Osteoblast (primary cell): ENCODE measurements around the gene DYNC1H1. TPM values are rescaled to one million over a fixed set of nuclear protein-coding genes. Genes with fewer than 3 reads are reported as not detected.

Source experiments
- DNase-seq: peaks from one replicate; pipeline ENCODE4 v3.0.0; 2011; ENCODE audit warnings: low spot score, mixed read lengths; ENCODE audit not compliant: insufficient read length; ENCODE audit errors: missing footprints
- H2AFZ ChIP-seq: 2 replicates; pipeline ENCODE4 v1.6.0; 2011; ENCODE audit warnings: mild to moderate bottlenecking, low read length
- H3K27ac ChIP-seq: 2 replicates; pipeline ENCODE4 v1.5.1; 2011; ENCODE audit warnings: mild to moderate bottlenecking, low read depth, low read length, moderate library complexity
- H3K27me3 ChIP-seq: 2 replicates; pipeline ENCODE4 v1.6.0; 2012; ENCODE audit warnings: mild to moderate bottlenecking, control low read depth, inconsistent platforms, low read length, moderate library complexity; ENCODE audit not compliant: insufficient read depth
- H3K36me3 ChIP-seq: 2 replicates; pipeline ENCODE4 v1.5.1; 2011; ENCODE audit warnings: mild to moderate bottlenecking, low read length, control low read depth, moderate library complexity; ENCODE audit not compliant: insufficient read depth
- H3K4me1 ChIP-seq: 2 replicates; pipeline ENCODE4 v1.5.1; 2011; ENCODE audit warnings: mild to moderate bottlenecking, low read length, control low read depth, moderate library complexity; ENCODE audit not compliant: insufficient read depth
- H3K4me2 ChIP-seq: 2 replicates; pipeline ENCODE4 v1.6.0; 2011; ENCODE audit warnings: mild to moderate bottlenecking, low read length; ENCODE audit not compliant: insufficient read depth
- H3K4me3 ChIP-seq: fragments of 200-600 bp; sonication (generic); 3 replicates; pipeline ENCODE4 v1.5.1; 2012; ENCODE audit warnings: mild to moderate bottlenecking, low read length, inconsistent platforms; ENCODE audit not compliant: insufficient read depth
- H3K79me2 ChIP-seq: 2 replicates; pipeline ENCODE4 v1.6.0; 2012; ENCODE audit warnings: mild to moderate bottlenecking, low read length, control low read depth, inconsistent platforms; ENCODE audit not compliant: insufficient read depth
- H3K9me3 ChIP-seq: 2 replicates; pipeline ENCODE4 v1.5.1; 2011; ENCODE audit warnings: low read depth, low read length, control low read depth
- H4K20me1 ChIP-seq: 2 replicates; pipeline ENCODE4 v1.6.0; 2012; ENCODE audit warnings: mild to moderate bottlenecking, low read length, control low read depth; ENCODE audit not compliant: insufficient read depth
- total RNA-seq: library from RNA; depleted of rRNA; stranded (reverse); fragments of >200 nt; gene quantifications from 2 replicates; pipeline ENCODE4 v1.2.3, GENCODE V29; 2012
- TF ChIP-seq, protein P1 (sequence below): IDR thresholded peaks from 2 replicates; pipeline ENCODE4 v1.5.1; 2011; ENCODE audit warnings: mild to moderate bottlenecking, low read depth, low read length, moderate library complexity; ENCODE audit errors: extremely low read depth

DYNC1H1 gene
- total RNA-seq, 1 donor, result 340 TPM

GRCh38 chr14:101925152-101925551 is 39.2 kb upstream of the DYNC1H1 start:
- Histone ChIP-seq H3K36me3 (peaks cover 17% of the 10 kb centered on the region), H2AFZ (no peak overlapping the region), H3K4me3 (no peak overlapping the region), H3K27ac (no peak overlapping the region), H3K4me1 (peaks cover 17% of the 10 kb centered on the region), H3K4me2 (no peak overlapping the region), H3K9me3 (no peaks in the 10 kb centered on the region), H3K27me3 (no peaks in the 10 kb centered on the region), H3K79me2 (no peaks in the 10 kb centered on the region), H4K20me1 (no peaks in the 10 kb centered on the region)
- DNase-seq, result no peak
- TF ChIP-seq, protein P1, sequence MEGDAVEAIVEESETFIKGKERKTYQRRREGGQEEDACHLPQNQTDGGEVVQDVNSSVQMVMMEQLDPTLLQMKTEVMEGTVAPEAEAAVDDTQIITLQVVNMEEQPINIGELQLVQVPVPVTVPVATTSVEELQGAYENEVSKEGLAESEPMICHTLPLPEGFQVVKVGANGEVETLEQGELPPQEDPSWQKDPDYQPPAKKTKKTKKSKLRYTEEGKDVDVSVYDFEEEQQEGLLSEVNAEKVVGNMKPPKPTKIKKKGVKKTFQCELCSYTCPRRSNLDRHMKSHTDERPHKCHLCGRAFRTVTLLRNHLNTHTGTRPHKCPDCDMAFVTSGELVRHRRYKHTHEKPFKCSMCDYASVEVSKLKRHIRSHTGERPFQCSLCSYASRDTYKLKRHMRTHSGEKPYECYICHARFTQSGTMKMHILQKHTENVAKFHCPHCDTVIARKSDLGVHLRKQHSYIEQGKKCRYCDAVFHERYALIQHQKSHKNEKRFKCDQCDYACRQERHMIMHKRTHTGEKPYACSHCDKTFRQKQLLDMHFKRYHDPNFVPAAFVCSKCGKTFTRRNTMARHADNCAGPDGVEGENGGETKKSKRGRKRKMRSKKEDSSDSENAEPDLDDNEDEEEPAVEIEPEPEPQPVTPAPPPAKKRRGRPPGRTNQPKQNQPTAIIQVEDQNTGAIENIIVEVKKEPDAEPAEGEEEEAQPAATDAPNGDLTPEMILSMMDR, result no peak

GRCh38 chr14:101926085-101926484 is 38.3 kb upstream of the DYNC1H1 start:
- H3K36me3 ChIP-seq, result peaks cover 8% of the 10 kb centered on the region
- H3K79me2 ChIP-seq, result no peaks in the 10 kb centered on the region
- TF ChIP-seq, protein P1, result no peak
- H3K27ac ChIP-seq, result peak overlapping the region; percentile 82
- no peaks in the 10 kb centered on the region for H3K27me3 ChIP-seq
- peaks cover 17% of the 10 kb centered on the region for H3K4me1 ChIP-seq
- no peak overlapping the region for H2AFZ ChIP-seq
- DNase-seq, result no peak
- no peak overlapping the region for H3K4me2 ChIP-seq
- H3K4me3 ChIP-seq, result no peak overlapping the region
- no peaks in the 10 kb centered on the region for H4K20me1 ChIP-seq
- no peaks in the 10 kb centered on the region for H3K9me3 ChIP-seq

DNA sequence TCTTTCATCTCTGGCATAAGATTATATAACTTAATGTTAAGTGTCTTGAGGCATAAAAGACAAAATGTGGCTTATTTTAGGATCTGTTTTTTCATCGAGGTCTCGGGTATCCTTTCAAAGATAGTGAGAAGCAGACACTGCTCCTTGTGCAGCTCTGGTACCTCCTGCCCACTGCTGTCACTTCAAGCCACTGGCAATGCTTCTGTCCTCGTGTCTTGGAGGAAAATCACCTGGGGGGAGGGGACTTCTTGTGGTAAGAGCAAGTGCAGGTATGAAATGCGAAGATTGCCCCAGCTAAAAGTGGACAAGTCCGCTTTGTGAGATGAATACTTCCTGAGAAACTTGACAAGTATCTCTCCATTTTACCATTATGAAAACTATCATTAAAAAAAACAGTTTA is 37.8 kb upstream of the DYNC1H1 start:
- Histone ChIP-seq H3K4me3 (no peak overlapping the region), H3K4me1 (peaks cover 17% of the 10 kb centered on the region), H3K4me2 (no peak overlapping the region), H3K27me3 (no peaks in the 10 kb centered on the region), H3K9me3 (no peaks in the 10 kb centered on the region), H2AFZ (no peak overlapping the region), H3K27ac (peak overlapping the region; percentile 82), H4K20me1 (no peaks in the 10 kb centered on the region), H3K36me3 (peaks cover 8% of the 10 kb centered on the region), H3K79me2 (no peaks in the 10 kb centered on the region)
- TF ChIP-seq, protein P1, result no peak
- no peak for DNase-seq

DNA sequence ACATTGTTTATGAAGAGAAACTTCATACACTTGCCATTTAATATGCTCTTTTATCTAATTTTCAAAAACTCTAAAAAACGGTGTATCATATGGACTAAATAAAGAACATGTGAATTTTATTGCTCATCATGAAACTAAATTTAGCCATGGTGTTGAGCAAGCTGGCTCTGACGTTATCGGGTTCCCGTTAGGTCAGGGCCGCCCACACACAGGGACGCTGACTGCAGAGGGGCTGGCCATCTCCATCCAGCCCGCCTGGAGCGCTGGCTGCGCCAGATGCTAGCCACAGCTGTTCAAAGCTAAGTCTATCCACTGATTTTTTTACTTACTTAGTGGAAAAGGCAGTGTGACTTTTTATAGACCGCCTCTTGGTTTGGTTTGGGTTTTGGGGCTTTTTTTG is 36.5 kb upstream of the DYNC1H1 start:
- H3K27ac ChIP-seq, result peak overlapping the region; percentile 82
- H3K4me3 ChIP-seq, result no peak overlapping the region
- no peak overlapping the region for H2AFZ ChIP-seq
- TF ChIP-seq, protein P1, result no peak
- DNase-seq, result peak; percentile 98
- no peaks in the 10 kb centered on the region for H4K20me1 ChIP-seq
- peaks cover 8% of the 10 kb centered on the region for H3K36me3 ChIP-seq
- H3K4me2 ChIP-seq, result peak overlapping the region; percentile 49
- no peaks in the 10 kb centered on the region for H3K79me2 ChIP-seq
- no peaks in the 10 kb centered on the region for H3K27me3 ChIP-seq
- no peaks in the 10 kb centered on the region for H3K9me3 ChIP-seq
- peaks cover 17% of the 10 kb centered on the region for H3K4me1 ChIP-seq
